Activated naive CD4-positive, alpha-beta T cell treated with anti-CD3 and anti-CD28 coated beads, Interleukin-2, amount 10 ng/mL, durations not matched to agents 7 days and 5 days (primary cell): Measurements from ENCODE around the gene ZNF646.
A peak's percentile ranks its signal among the peaks of the same experiment; 100 is the strongest.

Experiments
- CTCF ChIA-PET: fragments of 350-600 bp; sonication (Branson Sonifier 250); formaldehyde crosslinking; loops from one replicate; lab custom pipeline; 2021; ENCODE audit warnings: antibody characterized with exemption; lab: Charles Lee
- DNase-seq: peaks from one replicate; pipeline ENCODE4 v3.0.0-alpha.2; 2020
- H3K27ac Mint-ChIP-seq: one replicate; pipeline ENCODE4 v1.8.0; 2021; ENCODE audit warnings: mild to moderate bottlenecking, moderate library complexity, mixed read lengths
- H3K27me3 Mint-ChIP-seq: one replicate; pipeline ENCODE4 v1.8.0; 2021; ENCODE audit warnings: mild to moderate bottlenecking, mixed read lengths
- H3K36me3 Mint-ChIP-seq: one replicate; pipeline ENCODE4 v1.8.0; 2021; ENCODE audit warnings: mixed read lengths
- H3K4me1 Mint-ChIP-seq: one replicate; pipeline ENCODE4 v1.8.0; 2021; ENCODE audit warnings: mixed read lengths
- H3K4me3 Mint-ChIP-seq: one replicate; pipeline ENCODE4 v1.8.0; 2021; ENCODE audit warnings: mild to moderate bottlenecking, moderate library complexity, mixed read lengths
- H3K9me3 Mint-ChIP-seq: one replicate; pipeline ENCODE4 v1.8.0; 2021; ENCODE audit warnings: mixed read lengths

Gene ZNF646

GRCh38 chr16:31073970-31074813 lies at the start of gene ZNF646, which contains the start of gene ZNF668:
Gene ZNF646 (plus strand): TSS chr16:31074422. CDS start chr16:31076325, 1,903 bp downstream.
Gene ZNF668 (minus strand): TSS chr16:31074240. CDS start chr16:31064459, 9,781 bp downstream.
- H3K36me3 Mint-ChIP-seq = peaks cover 28% of the 10 kb centered on the region
- H3K4me1 Mint-ChIP-seq = peaks cover 40% of the 10 kb centered on the region
- H3K4me3 Mint-ChIP-seq = peak within 1 kb of the TSS; percentile 90
- DNase-seq = peak; percentile 99
- no peaks in the 10 kb centered on the region for H3K9me3 Mint-ChIP-seq
- CTCF ChIA-PET = interaction anchor here (2.3 kb wide), 1 partner anchor 68 kb away, joined by 10 read pairs; no protein-coding TSS in a partner anchor
- H3K27ac Mint-ChIP-seq = peak within 1 kb of the TSS; percentile 95
- no peaks in the 10 kb centered on the region for H3K27me3 Mint-ChIP-seq

- H3K4me1 Mint-ChIP-seq = peaks cover 16% of the 10 kb centered on the region
- H3K27me3 Mint-ChIP-seq = peaks cover 6% of the 10 kb centered on the region
- H3K27ac Mint-ChIP-seq = no peak overlapping the region
- H3K9me3 Mint-ChIP-seq = no peaks in the 10 kb centered on the region
- H3K4me3 Mint-ChIP-seq = no peak overlapping the region
- CTCF ChIA-PET = no interaction called here
- no peak for DNase-seq
- H3K36me3 Mint-ChIP-seq = no peaks in the 10 kb centered on the region
Measured at GRCh38 chr16:31025339-31025738, 48.9 kb upstream of the ZNF646 start.

- H3K27ac Mint-ChIP-seq = no peak overlapping the region
- peaks cover 14% of the 10 kb centered on the region for H3K4me1 Mint-ChIP-seq
- H3K4me3 Mint-ChIP-seq = no peak overlapping the region
- H3K36me3 Mint-ChIP-seq = peaks cover 3% of the 10 kb centered on the region
- no peaks in the 10 kb centered on the region for H3K9me3 Mint-ChIP-seq
- CTCF ChIA-PET = no interaction called here
- peaks cover 6% of the 10 kb centered on the region for H3K27me3 Mint-ChIP-seq
- no peak for DNase-seq
Measured at GRCh38 chr16:31029272-31029671, 45.0 kb upstream of the ZNF646 start.

- CTCF ChIA-PET = no interaction called here
- no peak for DNase-seq
- peak overlapping the region; percentile 7 for H3K4me3 Mint-ChIP-seq
- H3K27me3 Mint-ChIP-seq = no peaks in the 10 kb centered on the region
- H3K9me3 Mint-ChIP-seq = no peaks in the 10 kb centered on the region
- H3K36me3 Mint-ChIP-seq = peaks cover 8% of the 10 kb centered on the region
- peaks cover 22% of the 10 kb centered on the region for H3K4me1 Mint-ChIP-seq
- no peak overlapping the region for H3K27ac Mint-ChIP-seq
Measured at GRCh38 chr16:31031276-31031675, 42.9 kb upstream of the ZNF646 start.

- H3K9me3 Mint-ChIP-seq = no peaks in the 10 kb centered on the region
- H3K27ac Mint-ChIP-seq = peak within 1 kb of the TSS; percentile 96
- H3K36me3 Mint-ChIP-seq = peaks cover 14% of the 10 kb centered on the region
- DNase-seq = peak; percentile 99
- H3K4me3 Mint-ChIP-seq = peak within 1 kb of the TSS; percentile 95
- peaks cover 23% of the 10 kb centered on the region for H3K4me1 Mint-ChIP-seq
- no peaks in the 10 kb centered on the region for H3K27me3 Mint-ChIP-seq
- CTCF ChIA-PET = no interaction called here
Measured at GRCh38 chr16:31032736-31033708, 41.2 kb upstream of the ZNF646 start, which contains the start of gene STX4. Gene STX4 (plus strand): TSS chr16:31033558. CDS start chr16:31033806, 248 bp downstream.

GRCh38 chr16:31033709-31034492 lies 40.3 kb upstream of the ZNF646 start:
- Mint-ChIP-seq H3K27me3 (no peaks in the 10 kb centered on the region), H3K9me3 (no peaks in the 10 kb centered on the region), H3K27ac (peak overlapping the region; percentile 96), H3K36me3 (peaks cover 19% of the 10 kb centered on the region), H3K4me3 (peak overlapping the region; percentile 95), H3K4me1 (peaks cover 23% of the 10 kb centered on the region)
- peak; percentile 94 for DNase-seq
- CTCF ChIA-PET = no interaction called here

- H3K4me1 Mint-ChIP-seq = peaks cover 22% of the 10 kb centered on the region
- H3K27ac Mint-ChIP-seq = peak overlapping the region; percentile 64
- no peaks in the 10 kb centered on the region for H3K9me3 Mint-ChIP-seq
- no peak overlapping the region for H3K4me3 Mint-ChIP-seq
- DNase-seq = no peak
- no peaks in the 10 kb centered on the region for H3K27me3 Mint-ChIP-seq
- H3K36me3 Mint-ChIP-seq = peaks cover 26% of the 10 kb centered on the region
- CTCF ChIA-PET = no interaction called here
Measured at GRCh38 chr16:31036691-31037090, 37.5 kb upstream of the ZNF646 start.

GRCh38 chr16:31038993-31039392 lies 35.2 kb upstream of the ZNF646 start:
- no peaks in the 10 kb centered on the region for H3K9me3 Mint-ChIP-seq
- H3K27me3 Mint-ChIP-seq = no peaks in the 10 kb centered on the region
- no peak overlapping the region for H3K27ac Mint-ChIP-seq
- CTCF ChIA-PET = no interaction called here
- no peak overlapping the region for H3K4me3 Mint-ChIP-seq
- peaks cover 12% of the 10 kb centered on the region for H3K4me1 Mint-ChIP-seq
- DNase-seq = no peak
- peaks cover 31% of the 10 kb centered on the region for H3K36me3 Mint-ChIP-seq

GRCh38 chr16:31042866-31043265 lies 31.4 kb upstream of the ZNF646 start:
- Mint-ChIP-seq H3K9me3 (no peaks in the 10 kb centered on the region), H3K4me3 (no peak overlapping the region), H3K27ac (no peak overlapping the region), H3K4me1 (no peaks in the 10 kb centered on the region), H3K27me3 (no peaks in the 10 kb centered on the region), H3K36me3 (peaks cover 18% of the 10 kb centered on the region)
- no peak for DNase-seq
- CTCF ChIA-PET = no interaction called here

- CTCF ChIA-PET = no interaction called here
- no peaks in the 10 kb centered on the region for H3K4me1 Mint-ChIP-seq
- H3K27ac Mint-ChIP-seq = no peak overlapping the region
- no peaks in the 10 kb centered on the region for H3K9me3 Mint-ChIP-seq
- DNase-seq = no peak
- peaks cover 18% of the 10 kb centered on the region for H3K36me3 Mint-ChIP-seq
- no peaks in the 10 kb centered on the region for H3K27me3 Mint-ChIP-seq
- no peak overlapping the region for H3K4me3 Mint-ChIP-seq
Measured at GRCh38 chr16:31043352-31043751, 30.9 kb upstream of the ZNF646 start.

- H3K36me3 Mint-ChIP-seq = peaks cover 13% of the 10 kb centered on the region
- CTCF ChIA-PET = no interaction called here
- no peaks in the 10 kb centered on the region for H3K4me1 Mint-ChIP-seq
- no peaks in the 10 kb centered on the region for H3K27me3 Mint-ChIP-seq
- H3K9me3 Mint-ChIP-seq = no peaks in the 10 kb centered on the region
- no peak overlapping the region for H3K27ac Mint-ChIP-seq
- no peak for DNase-seq
- H3K4me3 Mint-ChIP-seq = no peak overlapping the region
Measured at GRCh38 chr16:31043898-31044481, 30.2 kb upstream of the ZNF646 start.

- H3K36me3 Mint-ChIP-seq = no peaks in the 10 kb centered on the region
- DNase-seq = no peak
- H3K27ac Mint-ChIP-seq = no peak overlapping the region
- H3K9me3 Mint-ChIP-seq = no peaks in the 10 kb centered on the region
- H3K4me1 Mint-ChIP-seq = peaks cover 5% of the 10 kb centered on the region
- peaks cover 22% of the 10 kb centered on the region for H3K27me3 Mint-ChIP-seq
- CTCF ChIA-PET = no interaction called here
- no peak overlapping the region for H3K4me3 Mint-ChIP-seq
Measured at GRCh38 chr16:31050280-31051030, 23.8 kb upstream of the ZNF646 start.

GRCh38 chr16:31052114-31052513 lies 22.1 kb upstream of the ZNF646 start:
- Mint-ChIP-seq H3K4me1 (peaks cover 5% of the 10 kb centered on the region), H3K4me3 (no peak overlapping the region), H3K36me3 (no peaks in the 10 kb centered on the region), H3K27ac (no peak overlapping the region), H3K9me3 (no peaks in the 10 kb centered on the region), H3K27me3 (peaks cover 22% of the 10 kb centered on the region)
- no peak for DNase-seq
- CTCF ChIA-PET = no interaction called here
